Fibroblast of lung (primary cell): ENCODE measurements around the gene ANGPTL8.

Experiments used
- CTCF ChIP-seq, 2 donors: IDR thresholded peaks in 1 of 2; conservative IDR thresholded peaks in 1 of 2; 1 replicate in 1 of 2; 2 replicates in 1 of 2; pipeline ENCODE4 v1.5.1; 2011 to 2012; ENCODE audit warnings: low read length in 2 of 2, control low read depth in 1 of 2, inconsistent platforms in 1 of 2, low read depth in 1 of 2, mild to moderate bottlenecking in 1 of 2
- EZH2 ChIP-seq: IDR thresholded peaks from 2 replicates; pipeline ENCODE4 v1.5.1; 2012; ENCODE audit warnings: low read length, control low read depth, mild to moderate bottlenecking; ENCODE audit errors: missing control alignments

- no peak for TF ChIP-seq CTCF (conservative IDR thresholded peaks at IDR 0.05 in 1 of 2, IDR thresholded peaks at IDR 0.05 in 1 of 2; ENCODE audit: low read depth in 1 of 2, low read length in 2 of 2)
- no peak for TF ChIP-seq EZH2
Measured at GRCh38 chr19:11247934-11248333, 8.5 kb downstream of the ANGPTL8 start.
